Loucy (cell line): ENCODE data around the gene CEP164.

Experiments used
- H2AFZ ChIP-seq: fragments of 200-600 bp; sonication (generic); 2 replicates; pipeline ENCODE4 v1.6.0; 2016; ENCODE audit warnings: antibody characterized with exemption, mild to moderate bottlenecking, low read length, moderate library complexity
- H3F3A ChIP-seq: fragments of 200-600 bp; 2 replicates; pipeline ENCODE4 v1.6.0; 2016; ENCODE audit warnings: antibody characterized with exemption, low read depth, mild to moderate bottlenecking
- H3K27me3 ChIP-seq: fragments of 200-600 bp; sonication (generic); 2 replicates; pipeline ENCODE4 v1.6.1; 2014; ENCODE audit warnings: low read length, mild to moderate bottlenecking; ENCODE audit not compliant: insufficient read depth, poor library complexity, severe bottlenecking
- H3K36me3 ChIP-seq: fragments of 200-600 bp; sonication (generic); 2 replicates; pipeline ENCODE4 v1.6.1; 2016; ENCODE audit warnings: low read length; ENCODE audit not compliant: insufficient read depth
- H3K4me1 ChIP-seq: fragments of 200-600 bp; sonication (generic); 2 replicates; pipeline ENCODE4 v1.5.1; 2014; ENCODE audit warnings: low read length, mild to moderate bottlenecking; ENCODE audit not compliant: insufficient read depth, poor library complexity, severe bottlenecking
- H3K4me2 ChIP-seq: fragments of 200-600 bp; sonication (generic); 2 replicates; pipeline ENCODE4 v1.6.0; 2014; ENCODE audit warnings: antibody characterized with exemption, low read length, low read depth, mild to moderate bottlenecking; ENCODE audit not compliant: poor library complexity, severe bottlenecking
- H3K4me3 ChIP-seq: fragments of 200-600 bp; sonication (generic); 2 replicates; pipeline ENCODE4 v1.5.1; 2014; ENCODE audit warnings: low read length, mild to moderate bottlenecking, mixed read lengths; ENCODE audit not compliant: poor library complexity, severe bottlenecking
- H3K79me2 ChIP-seq: fragments of 200-600 bp; sonication (generic); 2 replicates; pipeline ENCODE4 v1.6.1; 2014; ENCODE audit warnings: low read length; ENCODE audit not compliant: insufficient read depth
- H3K9ac ChIP-seq: fragments of 200-600 bp; sonication (generic); 2 replicates; pipeline ENCODE4 v1.6.0; 2014; ENCODE audit warnings: mild to moderate bottlenecking, low read depth, low read length, moderate library complexity; ENCODE audit not compliant: poor library complexity, severe bottlenecking
- H3K9me2 ChIP-seq: fragments of 200-600 bp; sonication (generic); replicated peaks from 2 replicates; pipeline ENCODE4 v1.6.1; 2016; ENCODE audit warnings: low read depth, low read length, mixed read lengths
- H3K9me3 ChIP-seq: fragments of 200-600 bp; sonication (generic); 2 replicates; pipeline ENCODE4 v1.6.1; 2014; ENCODE audit warnings: mild to moderate bottlenecking, antibody characterized with exemption, low read length, low read depth; ENCODE audit not compliant: insufficient read depth
- H4K20me1 ChIP-seq: fragments of 200-600 bp; sonication (generic); 2 replicates; pipeline ENCODE4 v1.6.0; 2014; ENCODE audit warnings: antibody characterized with exemption, low read length, mild to moderate bottlenecking; ENCODE audit not compliant: insufficient read depth, poor library complexity, severe bottlenecking
- EZH2phosphoT487 ChIP-seq: fragments of 200-600 bp; IDR thresholded peaks from 2 replicates; pipeline ENCODE4 v1.6.1; 2018; ENCODE audit warnings: antibody characterized with exemption, mild to moderate bottlenecking, moderate library complexity, borderline replicate concordance
- TF ChIP-seq, protein P1 (sequence below): fragments of 200-600 bp; sonication (generic); conservative IDR thresholded peaks from 2 replicates; pipeline ENCODE4 v1.5.1; 2014; ENCODE audit warnings: mild to moderate bottlenecking, antibody characterized with exemption, low read length

CEP164 gene

DNA sequence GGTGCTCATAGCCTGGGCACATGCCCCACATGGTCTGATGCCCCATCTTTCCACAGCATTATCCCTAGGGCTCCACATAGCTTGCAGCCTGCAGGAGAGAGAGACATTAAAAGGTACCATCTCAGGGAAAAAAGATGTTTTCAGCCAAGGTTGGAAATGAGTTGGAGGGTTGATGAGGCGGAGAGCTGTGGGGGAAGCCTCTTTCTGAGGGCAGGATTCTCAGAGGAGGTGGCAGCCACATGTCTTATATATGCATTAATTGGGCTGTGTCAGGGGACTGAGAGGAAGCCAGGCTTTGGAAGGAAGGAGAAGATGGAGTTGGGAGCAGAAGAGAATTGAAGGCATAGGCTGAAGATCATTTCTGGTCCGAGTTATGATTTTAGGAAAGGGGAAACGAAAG, 57.8 kb downstream of the CEP164 start:
- no peaks in the 10 kb centered on the region; the same call in 1 of the 2 replicates for H3K36me3 ChIP-seq
- H3K4me2 ChIP-seq: no peak overlapping the region
- no peaks in the 10 kb centered on the region for H3K9me2 ChIP-seq
- no peak overlapping the region for H2AFZ ChIP-seq
- TF ChIP-seq, protein P1, sequence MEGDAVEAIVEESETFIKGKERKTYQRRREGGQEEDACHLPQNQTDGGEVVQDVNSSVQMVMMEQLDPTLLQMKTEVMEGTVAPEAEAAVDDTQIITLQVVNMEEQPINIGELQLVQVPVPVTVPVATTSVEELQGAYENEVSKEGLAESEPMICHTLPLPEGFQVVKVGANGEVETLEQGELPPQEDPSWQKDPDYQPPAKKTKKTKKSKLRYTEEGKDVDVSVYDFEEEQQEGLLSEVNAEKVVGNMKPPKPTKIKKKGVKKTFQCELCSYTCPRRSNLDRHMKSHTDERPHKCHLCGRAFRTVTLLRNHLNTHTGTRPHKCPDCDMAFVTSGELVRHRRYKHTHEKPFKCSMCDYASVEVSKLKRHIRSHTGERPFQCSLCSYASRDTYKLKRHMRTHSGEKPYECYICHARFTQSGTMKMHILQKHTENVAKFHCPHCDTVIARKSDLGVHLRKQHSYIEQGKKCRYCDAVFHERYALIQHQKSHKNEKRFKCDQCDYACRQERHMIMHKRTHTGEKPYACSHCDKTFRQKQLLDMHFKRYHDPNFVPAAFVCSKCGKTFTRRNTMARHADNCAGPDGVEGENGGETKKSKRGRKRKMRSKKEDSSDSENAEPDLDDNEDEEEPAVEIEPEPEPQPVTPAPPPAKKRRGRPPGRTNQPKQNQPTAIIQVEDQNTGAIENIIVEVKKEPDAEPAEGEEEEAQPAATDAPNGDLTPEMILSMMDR: no peak
- no peak for TF ChIP-seq EZH2phosphoT487
- H3K9me3 ChIP-seq: no peaks in the 10 kb centered on the region
- no peaks in the 10 kb centered on the region for H3K79me2 ChIP-seq
- H3F3A ChIP-seq: no peaks in the 10 kb centered on the region
- H4K20me1 ChIP-seq: no peaks in the 10 kb centered on the region
- H3K27me3 ChIP-seq: no peaks in the 10 kb centered on the region
- H3K4me1 ChIP-seq: no peaks in the 10 kb centered on the region
- no peak overlapping the region for H3K9ac ChIP-seq
- no peak overlapping the region for H3K4me3 ChIP-seq

DNA sequence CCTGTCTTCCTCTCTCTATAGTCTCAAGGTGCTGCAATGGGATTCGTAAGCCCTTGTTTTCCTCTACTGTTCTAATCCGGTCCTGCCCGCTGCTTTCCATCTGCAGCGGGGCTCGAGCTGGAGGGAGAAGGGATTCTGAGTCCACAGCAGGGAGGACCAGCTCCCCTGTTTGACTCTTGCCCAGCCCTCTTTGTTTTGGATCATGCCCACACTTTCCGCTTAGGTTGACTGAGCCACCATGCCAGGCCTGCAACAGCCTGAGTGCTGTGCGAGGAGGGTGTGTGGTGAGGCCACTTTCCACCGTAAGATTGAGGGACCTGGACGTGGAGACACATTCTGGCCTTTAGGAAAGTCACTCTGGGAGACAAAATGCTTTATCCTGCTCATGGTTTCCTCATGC, 58.3 kb downstream of the CEP164 start:
- no peaks in the 10 kb centered on the region for H3K9me3 ChIP-seq
- no peak overlapping the region for H2AFZ ChIP-seq
- TF ChIP-seq, protein P1: no peak
- no peak for TF ChIP-seq EZH2phosphoT487
- H3K4me1 ChIP-seq: no peaks in the 10 kb centered on the region
- no peak overlapping the region for H3K4me3 ChIP-seq
- H3K79me2 ChIP-seq: no peaks in the 10 kb centered on the region
- no peak overlapping the region for H3K4me2 ChIP-seq
- H3K36me3 ChIP-seq: no peaks in the 10 kb centered on the region
- H3K9me2 ChIP-seq: no peaks in the 10 kb centered on the region
- no peak overlapping the region for H3K9ac ChIP-seq
- H3K27me3 ChIP-seq: no peaks in the 10 kb centered on the region
- H3F3A ChIP-seq: no peaks in the 10 kb centered on the region
- H4K20me1 ChIP-seq: no peaks in the 10 kb centered on the region

DNA sequence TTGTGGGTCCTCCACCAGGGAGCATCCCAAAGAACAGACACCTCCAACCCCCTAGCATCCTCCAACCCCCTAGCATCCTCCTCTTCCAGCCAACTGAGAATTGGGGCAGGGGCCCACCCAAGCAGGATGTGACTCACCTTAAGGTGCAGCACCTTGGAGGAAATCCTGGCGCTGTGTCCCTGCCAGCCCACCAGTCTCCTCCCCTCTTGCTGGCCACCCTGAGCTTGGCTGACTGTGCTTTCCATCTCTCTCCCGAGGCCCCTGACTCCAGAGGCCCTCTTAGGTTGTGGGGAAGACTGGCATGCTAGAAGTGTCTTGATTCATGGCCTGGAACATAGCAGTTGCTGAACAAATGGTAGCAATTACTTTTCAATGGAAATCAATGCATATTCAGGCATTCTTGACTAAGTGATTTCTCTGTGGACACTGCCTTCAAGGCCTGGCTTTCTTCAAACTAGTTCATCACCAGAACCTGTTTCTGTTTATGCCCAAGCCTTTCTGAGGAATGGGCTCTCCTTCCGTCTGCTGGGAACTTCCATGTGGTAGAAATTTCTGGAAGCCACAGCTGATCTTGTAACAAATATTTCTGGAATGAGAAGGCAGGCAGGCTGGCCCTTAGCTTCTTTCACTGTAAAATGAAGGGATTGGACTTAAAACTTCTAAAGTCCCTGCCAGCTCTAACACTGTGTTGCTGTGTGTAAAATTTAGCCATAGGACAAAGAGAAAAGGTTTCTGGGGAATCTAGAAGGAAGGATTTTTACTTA, 60.5 kb downstream of the CEP164 start:
- Histone ChIP-seq H3K27me3 (no peaks in the 10 kb centered on the region), H3K4me2 (no peak overlapping the region), H3K4me3 (no peak overlapping the region), H3F3A (no peaks in the 10 kb centered on the region), H4K20me1 (no peaks in the 10 kb centered on the region), H3K9me3 (no peaks in the 10 kb centered on the region), H2AFZ (no peak overlapping the region), H3K36me3 (no peaks in the 10 kb centered on the region), H3K9me2 (no peaks in the 10 kb centered on the region), H3K4me1 (no peaks in the 10 kb centered on the region), H3K9ac (no peak overlapping the region), H3K79me2 (no peaks in the 10 kb centered on the region)
- TF ChIP-seq EZH2phosphoT487: no peak
- TF ChIP-seq, protein P1: no peak
